Measurements from ENCODE around the gene KIF21B.

- TF ChIP-seq EZH2 (IDR thresholded peaks at IDR 0.05; ENCODE audit: low read depth, unreplicated experiment), result no peak
- TF ChIP-seq, protein P1, sequence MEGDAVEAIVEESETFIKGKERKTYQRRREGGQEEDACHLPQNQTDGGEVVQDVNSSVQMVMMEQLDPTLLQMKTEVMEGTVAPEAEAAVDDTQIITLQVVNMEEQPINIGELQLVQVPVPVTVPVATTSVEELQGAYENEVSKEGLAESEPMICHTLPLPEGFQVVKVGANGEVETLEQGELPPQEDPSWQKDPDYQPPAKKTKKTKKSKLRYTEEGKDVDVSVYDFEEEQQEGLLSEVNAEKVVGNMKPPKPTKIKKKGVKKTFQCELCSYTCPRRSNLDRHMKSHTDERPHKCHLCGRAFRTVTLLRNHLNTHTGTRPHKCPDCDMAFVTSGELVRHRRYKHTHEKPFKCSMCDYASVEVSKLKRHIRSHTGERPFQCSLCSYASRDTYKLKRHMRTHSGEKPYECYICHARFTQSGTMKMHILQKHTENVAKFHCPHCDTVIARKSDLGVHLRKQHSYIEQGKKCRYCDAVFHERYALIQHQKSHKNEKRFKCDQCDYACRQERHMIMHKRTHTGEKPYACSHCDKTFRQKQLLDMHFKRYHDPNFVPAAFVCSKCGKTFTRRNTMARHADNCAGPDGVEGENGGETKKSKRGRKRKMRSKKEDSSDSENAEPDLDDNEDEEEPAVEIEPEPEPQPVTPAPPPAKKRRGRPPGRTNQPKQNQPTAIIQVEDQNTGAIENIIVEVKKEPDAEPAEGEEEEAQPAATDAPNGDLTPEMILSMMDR (conservative IDR thresholded peaks at IDR 0.05; ENCODE audit: low read depth in 2 of 2), result no peak
- no peak for TF ChIP-seq EZH2phosphoT487 (IDR thresholded peaks at IDR 0.05; ENCODE audit: unreplicated experiment)
- TF ChIP-seq CREB1 (CRISPR knock-in tag; IDR thresholded peaks at IDR 0.05; ENCODE audit: low read depth), result no peak
- no peak for TF ChIP-seq POLR2AphosphoS5 (IDR thresholded peaks at IDR 0.05; ENCODE audit: low read depth)
- TF ChIP-seq REST (IDR thresholded peaks at IDR 0.05; ENCODE audit: unreplicated experiment), result no peak
- TF ChIP-seq ZNF114 (CRISPR knock-in tag; IDR thresholded peaks at IDR 0.05), result no peak
Observed at GRCh38 chr1:201072149-201072548, 48.6 kb upstream of the KIF21B start.

Measured in GM23338 (cell line).